ENCODE results near the gene SELENOH. TPM values are rescaled to one million over a fixed set of nuclear protein-coding genes. Genes with fewer than 3 reads are reported as not detected.

Gene SELENOH
- total and polyA plus RNA-seq, 9 of the 15 experiments (the other 6 are each of a cell fraction or from before 2014, with no cell fraction given) = 16.6 to 299 (median 118) TPM

- ChIA-PET POLR2A (interaction anchor here (1.3 to 2.0 kb wide), 2 partner anchors 12 to 17 kb away, joined by 5 to 11 read pairs; partner anchors contain the start of gene SELENOH), CTCF (ENCODE audit: low intra/inter-chr PET ratio) (interaction anchor here (0.6 kb wide), 1 partner anchor 141 kb away, joined by 3 read pairs; no protein-coding TSS in a partner anchor)
- no peak overlapping the region for H3K9ac ChIP-seq (ENCODE audit: insufficient read depth in 1 of 2, low read depth in 2 of 2, low read length in 2 of 2)
- no peaks in the 10 kb centered on the region for H3K9me3 ChIP-seq (replicated peaks; ENCODE audit: control insufficient read depth, insufficient read depth, low read depth, low read length)
- DNase-seq (ENCODE audit: extremely low read depth in 1 of 4, low spot score in 3 of 4) (no peak), ATAC-seq (no peak), FAIRE-seq (no peak)
- intact Hi-C loops (cut with micrococcal nuclease) (no loop called here), in situ Hi-C loops (cut with MboI) (no loop called here)
- no TSS peak for BruUV-seq (replicated peaks)
- TF ChIP-seq EWSR1 (IDR thresholded peaks at IDR 0.05; ENCODE audit: borderline replicate concordance, low read depth, partially characterized antibody) = no peak
- TF ChIP-seq FOXK1 (CRISPR knock-in tag; IDR thresholded peaks at IDR 0.05; ENCODE audit: borderline replicate concordance) = no peak
- TF ChIP-seq TRIM24 (IDR thresholded peaks at IDR 0.05) = no peak
- TF ChIP-seq ZBTB1 (CRISPR knock-in tag; IDR thresholded peaks at IDR 0.05; ENCODE audit: borderline replicate concordance, low read depth) = no peak
- TF ChIP-seq CBFA2T3 (IDR thresholded peaks at IDR 0.05) = no peak
- TF ChIP-seq MEF2D (tag; conservative IDR thresholded peaks at IDR 0.05; ENCODE audit: low read depth) = no peak
- TF ChIP-seq CCNT2 (IDR thresholded peaks at IDR 0.05; ENCODE audit: borderline replicate concordance, extremely low read depth, insufficient read length, low read depth, low read length) = no peak
- no peak for TF ChIP-seq MYBL2 (IDR thresholded peaks at IDR 0.05; ENCODE audit: low read depth)
- TF ChIP-seq MYBL2 (CRISPR knock-in tag; IDR thresholded peaks at IDR 0.05; ENCODE audit: borderline replicate concordance) = no peak
- TF ChIP-seq SPI1 (IDR thresholded peaks at IDR 0.05; ENCODE audit: borderline replicate concordance, low read depth, low read length) = no peak
- no peak for TF ChIP-seq NR2C1 (IDR thresholded peaks at IDR 0.05)
- no peak for TF ChIP-seq NR2C1 (tag; IDR thresholded peaks at IDR 0.05)
- TF ChIP-seq TGIF2 (CRISPR knock-in tag; IDR thresholded peaks at IDR 0.05) = no peak
- TF ChIP-seq ZNF239 (CRISPR knock-in tag; IDR thresholded peaks at IDR 0.05) = no peak
- TF ChIP-seq HDAC3 (IDR thresholded peaks at IDR 0.05; ENCODE audit: borderline replicate concordance, partially characterized antibody) = no peak
- no peak for TF ChIP-seq PHF8 (IDR thresholded peaks at IDR 0.05; ENCODE audit: borderline replicate concordance, low read length)
- no peak for TF ChIP-seq GTF2A2 (tag; IDR thresholded peaks at IDR 0.05)
- TF ChIP-seq ZNF277 (CRISPR knock-in tag; IDR thresholded peaks at IDR 0.05; ENCODE audit: borderline replicate concordance) = no peak
- no peak for TF ChIP-seq CREB1 (IDR thresholded peaks at IDR 0.05)
- TF ChIP-seq CREB1 (CRISPR knock-in tag; IDR thresholded peaks at IDR 0.05) = no peak
- no peak for TF ChIP-seq ZNF699 (CRISPR knock-in tag; IDR thresholded peaks at IDR 0.05; ENCODE audit: insufficient replicate concordance)
- TF ChIP-seq WHSC1 (IDR thresholded peaks at IDR 0.05; ENCODE audit: low read length) = no peak
- peaks cover 15% of the 10 kb centered on the region for H3K79me2 ChIP-seq (ENCODE audit: control insufficient read depth, insufficient read depth, low read length)
- H3K4me2 ChIP-seq (ENCODE audit: insufficient read depth, low read length) = no peak overlapping the region
- no peak overlapping the region for H2AFZ ChIP-seq (ENCODE audit: low read depth, low read length)
- no peak overlapping the region for H3K27ac ChIP-seq (ENCODE audit: extremely low read depth, low read depth, low read length)
- H3K9me1 ChIP-seq (ENCODE audit: control insufficient read depth, insufficient read depth, low read length) = no peaks in the 10 kb centered on the region
- peaks cover 0 to 3% of the 10 kb centered on the region in 2 experiments; a peak in 1 of 5 replicates for H3K4me1 ChIP-seq (replicated peaks in 1 of 2; ENCODE audit: control insufficient read depth in 2 of 2, insufficient read depth in 2 of 2, low read length in 2 of 2)
- no peaks in the 10 kb centered on the region for H3K36me3 ChIP-seq (ENCODE audit: control insufficient read depth, insufficient read depth, low read length)
- H3K4me3 ChIP-seq = no peak overlapping the region
- no peaks in the 10 kb centered on the region for H3K27me3 ChIP-seq (ENCODE audit: control insufficient read depth in 2 of 2, insufficient read depth in 2 of 2, low read length in 2 of 2)
- no peaks in the 10 kb centered on the region for H4K20me1 ChIP-seq (replicated peaks; ENCODE audit: control insufficient read depth, insufficient read depth, low read length)
- WGBS (ENCODE audit: insufficient coverage, low coverage, missing lambda C conversion rate) = 33% methylated on average over 3 of the region's 3 CpGs
Measured at GRCh38 chr11:57758174-57758573, 16.9 kb downstream of the SELENOH start.

Data from K562 (cell line).